GM12878 (cell line): Measurements from ENCODE around the gene SMIM14. TPM values are rescaled to one million over a fixed set of nuclear protein-coding genes. Genes with fewer than 3 reads are reported as not detected.
A peak's percentile ranks its signal among the peaks of the same experiment; 100 is the strongest.

Source experiments
- ATAC-seq: fragments of 200-7000 bp; cut with Tn5 transposase; 3 replicates; pipeline ENCODE4 v1.9.1; 2020; ENCODE audit warnings: mild to moderate bottlenecking, moderate library complexity
- BruUV-seq: library from RNA; stranded (reverse); fragments of 400-500 nt; replicated peaks from 2 replicates; lab custom pipeline; 2021; lab: Mats Ljungman, UMichigan
- CTCF ChIA-PET: fragments of 300-600 bp; sonication (Branson Sonifier 250); formaldehyde crosslinking; extraction: SDS; loops from one replicate; lab custom pipeline; 2021; ENCODE audit warnings: inconsistent platforms; lab: Yijun Ruan, JAX
- POLR2A ChIA-PET: fragments of 350-600 bp; formaldehyde crosslinking; extraction: SDS; loops from one replicate; lab custom pipeline; 2021; ENCODE audit warnings: inconsistent platforms; lab: Charles Lee
- RAD21 ChIA-PET: fragments of 300-600 bp; sonication (Branson Sonifier 250); formaldehyde crosslinking; loops from one replicate; lab custom pipeline; 2023; ENCODE audit warnings: antibody characterized with exemption; ENCODE audit not compliant: unreplicated experiment; lab: Charles Lee
- SMC1A ChIA-PET: fragments of 300-600 bp; sonication (Branson Sonifier 250); formaldehyde crosslinking; loops from one replicate; lab custom pipeline; 2023; ENCODE audit not compliant: unreplicated experiment, uncharacterized antibody; lab: Charles Lee
- DNase-seq: peaks from one replicate; pipeline ENCODE4 v3.0.0-alpha.2; 2011; ENCODE audit warnings: low read depth, low spot score
- FAIRE-seq: peaks from 3 replicates; lab custom pipeline; 2011; peaks lifted over from hg19 to GRCh38; lab: Jason Lieb, UNC
- H2AFZ ChIP-seq: 2 replicates; pipeline ENCODE4 v1.6.0; 2011; ENCODE audit warnings: low read depth, low read length, control low read depth; ENCODE audit not compliant: control insufficient read depth
- H3K27ac ChIP-seq: 2 replicates; pipeline ENCODE4 v1.5.1; 2011; ENCODE audit warnings: control low read depth; ENCODE audit not compliant: control insufficient read depth, insufficient read depth
- H3K27me3 ChIP-seq, 2 experiments: replicated peaks in 1 of 2; 2 replicates each; pipeline versions ENCODE4 v1.6.0 to v1.6.1; 2011; ENCODE audit warnings: low read length in 1 of 2; ENCODE audit not compliant: control insufficient read depth in 2 of 2, insufficient read depth in 2 of 2
- H3K36me3 ChIP-seq, 2 experiments: 2 replicates each; pipeline ENCODE4 v1.5.1; 2011; ENCODE audit warnings: low read length in 1 of 2; ENCODE audit not compliant: control insufficient read depth in 2 of 2, insufficient read depth in 2 of 2
- H3K4me1 ChIP-seq: 2 replicates; pipeline ENCODE4 v1.6.1; 2011; ENCODE audit warnings: mild to moderate bottlenecking, low read length, moderate library complexity, mixed read lengths; ENCODE audit not compliant: control insufficient read depth, insufficient read depth
- H3K4me2 ChIP-seq: 2 replicates; pipeline ENCODE4 v1.6.0; 2011; ENCODE audit warnings: control low read depth; ENCODE audit not compliant: control insufficient read depth, insufficient read depth
- H3K4me3 ChIP-seq: fragments of 200-600 bp; sonication (generic); 2 replicates; pipeline ENCODE4 v1.5.1; 2016
- H3K79me2 ChIP-seq: 2 replicates; pipeline ENCODE4 v1.6.0; 2011; ENCODE audit warnings: low read length; ENCODE audit not compliant: control insufficient read depth, insufficient read depth
- H3K9ac ChIP-seq: 2 replicates; pipeline ENCODE4 v1.8.0; 2011; ENCODE audit warnings: low read length, control low read depth, mixed read lengths; ENCODE audit not compliant: control insufficient read depth, insufficient read depth
- H3K9me3 ChIP-seq: replicated peaks from 3 replicates; pipeline ENCODE4 v1.5.1; 2011; ENCODE audit warnings: mild to moderate bottlenecking, low read length; ENCODE audit not compliant: control insufficient read depth, insufficient read depth
- H4K20me1 ChIP-seq: 2 replicates; pipeline ENCODE4 v1.6.0; 2011; ENCODE audit not compliant: control insufficient read depth, insufficient read depth
- ATF2 ChIP-seq: IDR thresholded peaks from 2 replicates; pipeline ENCODE4 v1.6.1; 2012; ENCODE audit warnings: low read length, inconsistent platforms
- BMI1 ChIP-seq: fragments of 450-650 bp; IDR thresholded peaks from 2 replicates; pipeline ENCODE4 v1.6.1; 2016; ENCODE audit warnings: mild to moderate bottlenecking, moderate library complexity, borderline replicate concordance
- BRCA1 ChIP-seq: IDR thresholded peaks from 2 replicates; pipeline ENCODE4 v1.6.1; 2011; ENCODE audit warnings: low read depth, low read length, improper control_type of control experiment
- EED ChIP-seq: sonication (generic); IDR thresholded peaks from 2 replicates; pipeline ENCODE4 v1.6.1; 2016; ENCODE audit warnings: antibody characterized with exemption, low read depth
- FOS ChIP-seq: IDR thresholded peaks from 3 replicates; pipeline ENCODE4 v1.6.1; 2011; ENCODE audit warnings: borderline replicate concordance; ENCODE audit not compliant: insufficient read length; ENCODE audit errors: extremely low read depth
- HDAC2 ChIP-seq: fragments of 200-600 bp; sonication (generic); IDR thresholded peaks from 2 replicates; pipeline ENCODE4 v1.6.1; 2017
- HDGF ChIP-seq: fragments of 450-650 bp; IDR thresholded peaks from 2 replicates; pipeline ENCODE4 v1.6.1; 2016; ENCODE audit warnings: antibody characterized with exemption
- IKZF1 ChIP-seq: fragments of 450-650 bp; conservative IDR thresholded peaks from 2 replicates; pipeline ENCODE4 v1.6.1; 2017; ENCODE audit warnings: antibody characterized with exemption, mild to moderate bottlenecking
- JUND ChIP-seq: IDR thresholded peaks from 2 replicates; pipeline ENCODE4 v1.6.1; 2012; ENCODE audit warnings: low read depth, mild to moderate bottlenecking, low read length, improper control_type of control experiment, moderate library complexity
- KLF5 ChIP-seq: fragments of 450-650 bp; IDR thresholded peaks from 2 replicates; pipeline ENCODE4 v1.6.1; 2014; ENCODE audit warnings: mild to moderate bottlenecking; ENCODE audit not compliant: partially characterized antibody
- POU2F2 ChIP-seq: IDR thresholded peaks from 3 replicates; pipeline ENCODE4 v1.6.1; 2011; ENCODE audit warnings: low read depth, mild to moderate bottlenecking, low read length, borderline replicate concordance
- SMC3 ChIP-seq: IDR thresholded peaks from 2 replicates; pipeline ENCODE4 v1.6.1; 2011; ENCODE audit warnings: low read length, improper control_type of control experiment, borderline replicate concordance
- SP1 ChIP-seq: IDR thresholded peaks from one replicate; pipeline ENCODE4 v1.6.1; 2011; ENCODE audit warnings: low read depth, low read length
- SUZ12 ChIP-seq: fragments of 200-600 bp; sonication (generic); IDR thresholded peaks from one replicate; pipeline ENCODE4 v1.6.1; 2018; ENCODE audit warnings: antibody characterized with exemption, mild to moderate bottlenecking; ENCODE audit not compliant: unreplicated experiment
- ZBTB4 ChIP-seq: fragments of 450-650 bp; formaldehyde crosslinking; IDR thresholded peaks from 2 replicates; pipeline ENCODE4 v1.4.0; 2022; ENCODE audit warnings: mild to moderate bottlenecking, moderate library complexity
- ZNF592 ChIP-seq: fragments of 450-650 bp; IDR thresholded peaks from 2 replicates; pipeline ENCODE4 v1.6.1; 2017; ENCODE audit warnings: mild to moderate bottlenecking, moderate library complexity
- WGBS: methylation state at CpG from one replicate; pipeline ENCODE4 v1.1.6; 2016; ENCODE audit warnings: low lambda C conversion rate; ENCODE audit not compliant: insufficient replicate concordance, insufficient coverage; ENCODE audit errors: missing lambda C conversion rate; 5-methylcytosine and 5-hydroxymethylcytosine counted together
- in situ Hi-C: fragments of 300-500 bp; cut with MboI; formaldehyde crosslinking; loops from 9 replicates; pipeline ENCODE4 v1.14.3; 2018; ENCODE audit warnings: mixed read lengths
- intact Hi-C: fragments of 100-400 bp; cut with micrococcal nuclease; formaldehyde crosslinking; loops from one replicate; pipeline ENCODE4 v1.14.2; 2022; ENCODE audit not compliant: unreplicated experiment
- polyA plus RNA-seq, 11 experiments: library from polyadenylated mRNA; depleted of rRNA in 4 of 11; unstranded in 6 of 11; stranded (reverse) in 5 of 11; fragments of >200 nt; fragmentation: Nextera tagmentation in 4 of 11; fragmentation: Illumina TruSeq in 1 of 11; extraction: Ambion mirVana in 4 of 11; extraction: Trizol in 1 of 11; gene quantifications; 1 replicate in 1 of 11; 2 replicates in 10 of 11; pipeline versions ENCODE4 v1.2.1 to v1.2.3, GENCODE V29; 2011 to 2016; ENCODE audit warnings: inconsistent platforms in 2 of 11, missing spikeins in 2 of 11, low read depth in 1 of 11
- total RNA-seq, 4 experiments: library from RNA; depleted of rRNA in 3 of 4; stranded (reverse); fragments of >200 nt in 3 of 4; fragmentation: Illumina TruSeq in 1 of 4; extraction: Trizol in 1 of 4; gene quantifications; 2 replicates each; pipeline versions ENCODE4 v1.2.1 to v1.2.3, GENCODE V29; 2013 to 2021

Gene SMIM14
- total and polyA plus RNA-seq, 10 of the 15 experiments (the other 5 are each of a cell fraction or from before 2014, with no cell fraction given), result 125 to 671 (median 188) TPM

GRCh38 chr4:39626913-39627312 is 11.8 kb downstream of the SMIM14 start:
- Histone ChIP-seq H3K4me3 (peak overlapping the region; percentile 75), H2AFZ (no peak overlapping the region), H3K27ac (peak overlapping the region; percentile 67), H4K20me1 (no peaks in the 10 kb centered on the region), H3K36me3 (no peaks in the 10 kb centered on the region), H3K9me3 (no peaks in the 10 kb centered on the region; the same call in 1 of the 3 replicates), H3K4me1 (peaks cover 50% of the 10 kb centered on the region), H3K9ac (peak overlapping the region; percentile 30; the same call in 1 of the 2 replicates), H3K79me2 (peaks cover 41% of the 10 kb centered on the region), H3K4me2 (peak overlapping the region; percentile 52), H3K27me3 (no peaks in the 10 kb centered on the region)
- DNase-seq, result no peak
- peak; percentile 27 for ATAC-seq
- FAIRE-seq, result no peak
- no TSS peak for BruUV-seq
- CTCF ChIA-PET, result interaction anchor here (0.8 to 8.3 kb wide), 5 partner anchors 8 to 345 kb away, joined by 3 to 65 read pairs (median 8); no protein-coding TSS in a partner anchor
- POLR2A ChIA-PET, result interaction anchor here (0.9 to 8.2 kb wide), 7 partner anchors 8 to 158 kb away, joined by 3 to 104 read pairs (median 14); partner anchors contain the start of genes SMIM14 and UGDH
- SMC1A ChIA-PET, result interaction anchor here (1.0 to 13.2 kb wide), 10 partner anchors 9 to 161 kb away, joined by 3 to 254 read pairs (median 5); partner anchors contain the start of genes SMIM14 and UGDH
- intact Hi-C loops (loop anchor here (1.0 to 10.0 kb wide), 2 partner anchors 14 to 568 kb away; partner anchors contain the start of gene RHOH), in situ Hi-C loops (loop anchor here (10.0 kb wide), 1 partner anchor 592 kb away; the partner anchor contains the start of gene TMEM156)
- RAD21 ChIA-PET, result interaction anchor here (1.1 to 6.0 kb wide), 9 partner anchors 9 to 348 kb away, joined by 3 to 79 read pairs (median 6); partner anchors contain the start of genes SMIM14 and UGDH
- WGBS, result 5% methylated on average over 1 of the region's 1 CpG
- TF ChIP-seq JUND (no peak), EED (no peak), BMI1 (no peak), HDAC2 (no peak), POU2F2 (peak; percentile 59; the same call in 1 of the 3 replicates), FOS (no peak), SP1 (no peak), HDGF (no peak), ZNF592 (no peak), IKZF1 (no peak), ATF2 (no peak), ZBTB4 (CRISPR knock-in tag) (no peak), SUZ12 (no peak), BRCA1 (no peak), SMC3 (no peak), KLF5 (no peak)
